ENCODE measurements around the gene CRPPA.
"Not testable (repeated sequence)": the region's sequence is repeated elsewhere in the genome, so short reads cannot be mapped to it uniquely, and the experiment has no call there.

Gene CRPPA

GRCh38 chr7:16421333-16422102 lies at the start of gene CRPPA:
Gene CRPPA, minus strand, starts transcription at chr7:16421538. Its CDS starts 216 bp downstream, at chr7:16421322.
- peak; percentile 71 for DNase-seq (ENCODE audit: low spot score)

DNA sequence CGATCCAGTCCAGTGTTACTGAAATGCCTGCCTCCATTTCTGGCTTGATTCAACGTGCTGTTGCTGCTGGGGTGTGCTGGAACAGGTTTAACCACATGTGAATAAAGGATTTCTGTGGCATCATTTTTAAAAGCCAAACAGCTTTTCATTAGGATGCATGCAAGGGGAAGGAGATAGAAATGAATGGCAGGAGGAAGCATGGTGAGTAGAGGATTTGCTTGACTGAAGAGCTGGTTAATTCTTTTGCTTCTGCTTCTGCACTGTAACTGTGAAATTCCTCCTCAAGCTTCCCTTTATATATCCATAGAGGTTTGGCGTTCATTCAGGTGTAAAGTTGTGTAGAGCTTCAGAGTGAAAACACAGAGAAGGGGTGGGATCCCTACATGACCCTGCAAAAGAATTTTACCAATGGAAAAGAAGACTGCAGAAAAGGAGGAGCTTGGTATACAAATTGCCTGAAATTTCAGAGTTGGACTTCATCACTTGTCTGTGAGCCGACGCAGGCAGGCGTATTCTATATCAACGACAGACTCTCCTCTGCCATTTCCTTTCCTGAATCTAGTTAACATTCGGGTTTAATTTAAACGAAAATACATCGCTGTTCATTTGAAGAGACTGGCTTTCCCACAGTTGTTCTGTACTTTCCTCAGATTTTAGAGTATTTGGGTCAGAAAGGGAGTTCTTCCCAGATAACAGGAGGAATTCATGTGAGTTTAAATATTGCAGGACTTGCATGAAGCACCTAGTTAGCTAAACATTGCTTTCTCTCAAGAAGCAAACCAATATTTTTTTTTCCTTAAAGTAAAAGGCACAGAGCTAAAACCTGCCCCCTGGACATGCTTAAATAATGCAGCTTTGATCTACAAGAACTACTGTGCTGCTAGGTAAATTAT lies 44.4 kb upstream of the CRPPA start, which contains the start of gene SOSTDC1:
Gene SOSTDC1, minus strand, starts transcription at position 270 of the 893 bp plus-strand sequence. Its CDS starts 70 bp downstream, at position 200.
- no peak for DNase-seq (ENCODE audit: low spot score)

GRCh38 chr7:16463949-16464715 lies 42.8 kb upstream of the CRPPA start:
- DNase-seq (ENCODE audit: low spot score) = no peak

DNA sequence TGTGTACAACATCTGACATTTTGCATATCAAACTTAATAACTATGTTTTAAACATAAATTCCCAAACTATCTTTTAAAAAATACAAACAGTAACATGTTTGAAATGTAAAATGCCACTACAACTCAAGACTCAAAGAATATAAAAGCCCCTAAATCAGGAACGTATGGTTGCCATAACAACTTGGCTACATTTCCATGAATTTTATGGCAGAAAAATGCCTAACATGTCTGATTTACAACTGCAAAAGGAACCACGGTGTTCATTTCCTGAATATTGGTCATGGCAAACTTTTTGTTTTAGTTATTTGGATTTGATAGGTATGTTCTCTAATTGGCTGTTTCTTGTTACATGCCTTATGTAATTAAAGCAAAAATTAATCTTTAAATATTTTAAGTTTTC lies 42.2 kb upstream of the CRPPA start:
- no peak for DNase-seq (ENCODE audit: low spot score)

GRCh38 chr7:16462431-16462889 lies 41.1 kb upstream of the CRPPA start:
- no peak for DNase-seq (ENCODE audit: low spot score)

GRCh38 chr7:16460789-16461493 lies 39.6 kb upstream of the CRPPA start:
- no peak for DNase-seq (ENCODE audit: low spot score)

DNA sequence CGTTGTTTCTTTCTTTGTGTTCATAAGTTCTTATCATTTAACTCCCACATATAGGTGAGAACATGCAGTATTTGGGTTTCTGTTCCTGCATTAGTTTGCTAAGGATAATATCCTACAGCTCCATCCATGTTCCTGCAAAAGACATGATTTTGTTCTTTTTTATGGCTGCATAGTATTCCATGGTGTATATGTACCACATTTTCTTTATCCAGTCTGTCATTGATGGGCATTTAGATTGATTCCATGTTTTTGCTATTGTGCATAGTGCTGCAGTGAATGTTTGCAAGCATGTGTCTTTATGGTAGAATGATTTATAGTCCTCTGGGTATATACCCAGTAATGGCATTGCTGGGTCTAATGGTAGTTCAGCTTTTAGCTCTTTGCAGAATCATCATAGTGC lies 35.0 kb upstream of the CRPPA start:
- DNase-seq (ENCODE audit: low spot score) = not testable (repeated sequence)

DNA sequence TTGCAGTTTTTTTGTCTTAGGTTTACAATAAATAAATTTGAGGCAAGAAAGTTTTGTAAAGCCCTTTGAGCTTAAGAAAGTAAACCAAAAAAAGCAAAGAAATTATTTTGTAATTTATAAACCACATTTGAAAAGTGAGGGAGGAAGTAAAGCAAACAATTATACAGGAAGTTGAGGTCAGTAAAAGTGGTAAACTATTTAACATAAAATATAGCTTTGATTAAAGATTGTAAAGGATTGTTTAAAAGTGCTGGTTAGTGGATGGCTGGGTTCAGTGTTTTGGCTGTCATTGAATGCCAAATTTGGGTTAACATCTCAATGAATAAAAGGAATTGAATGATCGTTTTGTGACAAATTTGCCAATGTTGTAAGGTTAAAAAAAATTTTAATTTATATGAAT lies 34.3 kb upstream of the CRPPA start:
- DNase-seq (ENCODE audit: low spot score) = no peak

DNA sequence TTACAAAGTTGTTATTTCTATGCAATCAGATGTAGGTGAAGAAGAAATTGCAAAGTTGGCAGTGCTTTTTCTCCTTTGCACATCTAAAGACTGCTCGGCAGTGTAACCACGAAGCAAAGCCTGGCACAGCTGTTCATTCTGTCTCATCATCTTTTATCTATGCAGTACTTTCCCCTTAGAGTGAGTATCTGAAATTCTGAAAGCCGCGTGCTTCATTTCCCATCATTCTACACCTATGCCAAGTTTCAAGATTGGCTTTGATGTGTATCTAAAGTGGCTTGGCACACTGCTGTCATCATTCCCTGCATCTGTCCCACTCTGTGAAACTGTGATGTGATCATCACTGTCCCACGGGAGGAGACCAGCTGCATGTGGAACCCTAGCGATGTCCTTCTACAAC lies 29.0 kb upstream of the CRPPA start:
- no peak for DNase-seq (ENCODE audit: low spot score)

GRCh38 chr7:16447876-16448275 lies 26.5 kb upstream of the CRPPA start:
- DNase-seq (ENCODE audit: low spot score) = no peak

- DNase-seq (ENCODE audit: low spot score) = no peak
These were observed 25.2 kb upstream of the CRPPA start for GRCh38 chr7:16446508-16446907.

GRCh38 chr7:16443871-16444270 lies 22.5 kb upstream of the CRPPA start:
- not testable (repeated sequence) for DNase-seq (ENCODE audit: low spot score)

- DNase-seq (ENCODE audit: low spot score) = no peak
These were observed 17.6 kb upstream of the CRPPA start for GRCh38 chr7:16438988-16439387.

GRCh38 chr7:16436306-16436705 lies 15.0 kb upstream of the CRPPA start:
- DNase-seq (ENCODE audit: low spot score) = no peak

DNA sequence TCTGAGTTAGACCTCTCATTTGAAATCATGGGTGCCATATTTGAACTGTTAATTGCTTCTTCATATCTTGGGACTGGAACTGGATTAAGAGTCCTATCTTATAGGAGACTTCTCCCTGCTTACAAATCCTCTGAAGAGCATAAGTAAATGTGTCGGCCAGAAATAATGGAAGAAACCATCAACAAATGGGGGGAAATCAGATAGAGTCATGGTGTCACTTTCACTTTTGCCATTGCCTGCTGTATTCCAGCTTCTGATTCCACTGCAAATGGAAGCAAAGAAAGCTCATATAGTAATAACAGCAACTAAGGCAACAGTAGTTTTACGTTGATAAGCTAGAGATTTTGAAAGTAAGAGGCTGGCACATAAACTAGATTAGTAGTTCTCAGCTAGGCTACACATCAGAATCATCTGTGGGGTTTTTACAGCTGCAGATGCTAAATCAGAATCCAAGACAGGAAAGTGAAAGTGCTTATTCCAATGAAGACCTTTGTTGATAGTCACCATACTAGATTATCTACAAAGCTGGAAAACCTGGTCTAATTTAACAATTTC lies 12.3 kb upstream of the CRPPA start:
- DNase-seq (ENCODE audit: low spot score) = no peak

- no peak for DNase-seq (ENCODE audit: low spot score)
These were observed 11.0 kb upstream of the CRPPA start for GRCh38 chr7:16432425-16432731.

GRCh38 chr7:16431646-16432424 lies 10.5 kb upstream of the CRPPA start:
- DNase-seq (ENCODE audit: low spot score) = no peak

- DNase-seq (ENCODE audit: low spot score) = no peak
These were observed 8.8 kb upstream of the CRPPA start for GRCh38 chr7:16430133-16430532.

- DNase-seq (ENCODE audit: low spot score) = no peak
These were observed 7.3 kb upstream of the CRPPA start for GRCh38 chr7:16428672-16429071.

DNA sequence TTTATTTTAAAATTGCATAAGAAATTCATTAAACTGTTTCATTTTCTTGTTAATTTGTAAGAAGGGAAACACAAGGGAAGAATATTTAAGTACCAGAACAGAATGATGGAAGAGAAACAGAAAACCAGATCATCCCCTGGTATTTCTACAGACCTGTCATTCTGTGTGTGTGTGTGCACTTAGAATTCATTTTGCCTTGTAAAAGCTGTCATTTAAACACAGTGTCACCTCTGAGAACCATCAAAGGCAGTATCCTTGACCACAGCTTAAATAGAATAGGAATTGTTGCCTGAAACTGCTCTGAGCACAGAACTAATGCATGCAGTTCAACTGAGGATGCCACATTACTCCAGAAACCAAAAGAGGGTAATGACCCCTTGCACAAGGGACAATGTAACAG lies 6.8 kb upstream of the CRPPA start:
- no peak for DNase-seq (ENCODE audit: low spot score)

GRCh38 chr7:16423761-16424160 lies 2.4 kb upstream of the CRPPA start:
- DNase-seq (ENCODE audit: low spot score) = no peak
